ENCODE measurements around the gene GPC5.

DNA sequence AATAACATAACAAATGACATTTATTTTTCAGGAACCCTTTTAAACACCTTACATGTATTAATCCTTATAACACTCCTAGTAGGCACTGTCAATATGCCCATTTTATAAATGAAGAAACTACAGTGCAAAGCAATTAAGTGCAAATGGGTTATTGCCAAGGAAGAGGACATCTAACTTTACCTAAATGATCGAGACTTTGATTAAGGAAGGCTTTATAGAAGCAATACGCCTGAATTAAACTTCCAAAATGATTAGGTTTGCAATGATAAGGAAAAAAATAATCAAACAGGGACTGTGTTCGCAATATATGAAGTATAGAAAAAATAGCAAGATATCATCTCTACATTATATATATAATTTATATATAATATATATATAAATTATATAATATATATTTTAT, 1214.5 kb downstream of the GPC5 start:
- TF ChIP-seq, protein P1, sequence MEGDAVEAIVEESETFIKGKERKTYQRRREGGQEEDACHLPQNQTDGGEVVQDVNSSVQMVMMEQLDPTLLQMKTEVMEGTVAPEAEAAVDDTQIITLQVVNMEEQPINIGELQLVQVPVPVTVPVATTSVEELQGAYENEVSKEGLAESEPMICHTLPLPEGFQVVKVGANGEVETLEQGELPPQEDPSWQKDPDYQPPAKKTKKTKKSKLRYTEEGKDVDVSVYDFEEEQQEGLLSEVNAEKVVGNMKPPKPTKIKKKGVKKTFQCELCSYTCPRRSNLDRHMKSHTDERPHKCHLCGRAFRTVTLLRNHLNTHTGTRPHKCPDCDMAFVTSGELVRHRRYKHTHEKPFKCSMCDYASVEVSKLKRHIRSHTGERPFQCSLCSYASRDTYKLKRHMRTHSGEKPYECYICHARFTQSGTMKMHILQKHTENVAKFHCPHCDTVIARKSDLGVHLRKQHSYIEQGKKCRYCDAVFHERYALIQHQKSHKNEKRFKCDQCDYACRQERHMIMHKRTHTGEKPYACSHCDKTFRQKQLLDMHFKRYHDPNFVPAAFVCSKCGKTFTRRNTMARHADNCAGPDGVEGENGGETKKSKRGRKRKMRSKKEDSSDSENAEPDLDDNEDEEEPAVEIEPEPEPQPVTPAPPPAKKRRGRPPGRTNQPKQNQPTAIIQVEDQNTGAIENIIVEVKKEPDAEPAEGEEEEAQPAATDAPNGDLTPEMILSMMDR (IDR thresholded peaks at IDR 0.05 in 4 of 5, conservative IDR thresholded peaks at IDR 0.05 in 1 of 5) = no peak
- no peak for TF ChIP-seq POLR2A (IDR thresholded peaks at IDR 0.05)

All from gastrocnemius medialis (tissue), 4 donors.